Measurements from ENCODE around the gene NOP53.

GRCh38 chr19:47754206-47755064 lies 9.1 kb downstream of the NOP53 start:
- TF ChIP-seq ZBTB21 (CRISPR knock-in tag; IDR thresholded peaks at IDR 0.05; ENCODE audit: borderline replicate concordance) (no peak), CTCF (IDR thresholded peaks at IDR 0.05) (no peak), RELA (CRISPR knock-in tag; IDR thresholded peaks at IDR 0.05; ENCODE audit: borderline replicate concordance) (no peak), ZNF232 (CRISPR knock-in tag; IDR thresholded peaks at IDR 0.05) (no peak), NR3C1 (CRISPR knock-in tag; conservative IDR thresholded peaks at IDR 0.05; ENCODE audit: low read depth) (no peak), CDX4 (CRISPR knock-in tag; IDR thresholded peaks at IDR 0.05; ENCODE audit: borderline replicate concordance) (no peak)

Measured in WTC11 (cell line).